GM12873 (cell line): ENCODE data around the gene PTTG1.

ENCODE experiments used
- TF ChIP-seq, protein P1 (sequence below): IDR thresholded peaks from 2 replicates; pipeline ENCODE4 v1.5.1; 2012; ENCODE audit warnings: low read depth, mild to moderate bottlenecking, moderate library complexity, low read length, control low read depth; ENCODE audit not compliant: insufficient read depth; ENCODE audit errors: missing control alignments

Gene PTTG1

DNA sequence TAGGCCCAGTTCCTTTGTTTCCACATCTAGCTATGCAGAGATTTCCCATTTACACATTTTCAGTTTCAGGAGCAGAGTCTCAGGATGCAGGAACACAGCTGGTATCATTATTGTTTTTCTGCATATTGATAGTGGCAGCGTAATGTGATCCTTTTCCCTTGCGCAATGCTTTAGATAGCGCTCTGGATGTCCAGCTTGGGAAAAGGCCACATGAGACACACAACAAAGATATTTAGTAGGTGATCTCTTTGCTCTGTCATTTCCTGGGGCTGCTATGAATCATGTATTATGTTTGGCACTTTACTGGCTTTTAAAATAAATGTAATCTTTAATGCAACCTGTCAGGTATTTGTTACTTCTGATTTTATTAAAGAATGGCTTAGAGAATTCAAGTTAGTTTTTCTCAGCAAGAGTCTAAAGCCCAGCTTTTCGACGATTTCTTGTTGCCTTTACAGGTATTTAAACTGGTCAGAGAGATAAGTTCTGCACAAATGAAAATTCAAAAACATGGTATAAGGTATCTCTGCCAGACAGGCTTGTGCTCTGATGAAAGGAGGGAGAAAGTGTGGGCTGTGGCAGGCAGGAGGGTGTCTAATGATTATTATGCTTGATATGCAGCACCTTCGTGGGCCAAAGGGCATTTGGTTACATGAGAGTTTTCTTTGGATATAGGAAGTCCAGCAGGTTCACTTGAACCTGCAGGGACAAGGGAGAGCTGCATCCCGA, 42.2 kb downstream of the PTTG1 start:
- TF ChIP-seq, protein P1, sequence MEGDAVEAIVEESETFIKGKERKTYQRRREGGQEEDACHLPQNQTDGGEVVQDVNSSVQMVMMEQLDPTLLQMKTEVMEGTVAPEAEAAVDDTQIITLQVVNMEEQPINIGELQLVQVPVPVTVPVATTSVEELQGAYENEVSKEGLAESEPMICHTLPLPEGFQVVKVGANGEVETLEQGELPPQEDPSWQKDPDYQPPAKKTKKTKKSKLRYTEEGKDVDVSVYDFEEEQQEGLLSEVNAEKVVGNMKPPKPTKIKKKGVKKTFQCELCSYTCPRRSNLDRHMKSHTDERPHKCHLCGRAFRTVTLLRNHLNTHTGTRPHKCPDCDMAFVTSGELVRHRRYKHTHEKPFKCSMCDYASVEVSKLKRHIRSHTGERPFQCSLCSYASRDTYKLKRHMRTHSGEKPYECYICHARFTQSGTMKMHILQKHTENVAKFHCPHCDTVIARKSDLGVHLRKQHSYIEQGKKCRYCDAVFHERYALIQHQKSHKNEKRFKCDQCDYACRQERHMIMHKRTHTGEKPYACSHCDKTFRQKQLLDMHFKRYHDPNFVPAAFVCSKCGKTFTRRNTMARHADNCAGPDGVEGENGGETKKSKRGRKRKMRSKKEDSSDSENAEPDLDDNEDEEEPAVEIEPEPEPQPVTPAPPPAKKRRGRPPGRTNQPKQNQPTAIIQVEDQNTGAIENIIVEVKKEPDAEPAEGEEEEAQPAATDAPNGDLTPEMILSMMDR = no peak

DNA sequence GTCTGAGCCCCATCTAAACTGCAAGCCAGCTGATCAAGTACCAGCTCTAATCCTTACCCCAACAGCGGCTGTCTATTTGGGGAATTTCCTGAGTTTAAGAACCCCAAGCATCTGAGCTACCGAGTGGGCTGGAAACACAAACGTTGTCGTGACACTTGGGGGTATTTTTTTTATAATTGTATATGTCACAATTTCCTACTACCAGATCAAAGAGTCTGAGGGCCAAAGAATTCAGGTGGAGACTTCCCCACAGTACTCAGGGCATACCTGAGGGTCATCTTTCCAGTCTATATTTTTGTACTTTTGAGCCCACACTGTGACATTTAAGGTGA, 42.8 kb downstream of the PTTG1 start:
- TF ChIP-seq, protein P1 = no peak

DNA sequence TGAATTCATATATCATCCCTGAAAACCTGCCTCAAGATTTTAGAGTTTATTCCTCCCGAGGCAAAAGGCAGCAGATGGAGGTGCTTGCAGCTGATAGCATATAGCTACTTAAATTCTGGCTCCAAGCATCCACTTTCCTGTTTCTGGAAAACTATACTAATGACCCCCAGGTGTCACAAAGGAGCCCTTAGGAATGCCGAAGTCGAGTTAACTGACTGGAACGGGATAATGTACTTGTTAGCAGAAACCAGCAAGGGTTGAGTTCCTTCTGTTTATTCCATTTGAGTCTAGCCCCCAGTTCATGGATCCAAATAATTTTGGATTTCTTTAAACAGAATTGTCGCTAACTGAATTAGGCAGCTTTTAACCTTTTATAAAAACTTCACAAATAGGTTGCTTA, 44.5 kb downstream of the PTTG1 start:
- TF ChIP-seq, protein P1 = no peak

DNA sequence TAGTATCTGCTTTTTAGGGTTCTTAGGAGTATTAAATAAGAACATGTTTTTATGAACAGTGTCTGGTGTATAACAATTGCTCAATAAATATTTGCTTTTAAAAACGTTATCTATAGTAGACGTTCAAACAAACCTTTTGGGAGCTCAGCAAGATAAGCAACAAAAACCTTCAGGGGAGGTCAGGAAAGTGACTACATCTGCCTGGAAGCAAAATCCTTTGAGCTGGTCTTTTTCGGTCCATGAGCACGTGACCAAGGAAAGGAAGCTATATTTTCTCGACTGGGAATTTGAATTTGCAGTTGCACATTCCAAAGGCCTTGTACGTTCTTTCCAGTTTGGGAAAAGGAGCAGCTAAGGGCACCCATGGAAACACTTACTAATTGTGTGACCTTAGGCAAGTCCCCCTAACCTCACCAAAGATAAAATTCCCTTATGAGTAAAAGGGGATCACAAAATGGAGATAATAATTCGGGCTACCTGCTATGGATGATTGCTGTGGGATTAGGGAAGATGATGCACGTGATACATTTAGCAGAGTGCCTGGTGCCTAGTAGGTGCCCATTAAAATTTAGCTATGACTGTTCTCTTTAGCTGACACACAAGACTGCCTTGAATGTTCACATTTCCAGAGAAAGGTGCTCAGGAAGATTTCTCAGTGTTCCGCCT, 45.4 kb downstream of the PTTG1 start:
- TF ChIP-seq, protein P1 = no peak

DNA sequence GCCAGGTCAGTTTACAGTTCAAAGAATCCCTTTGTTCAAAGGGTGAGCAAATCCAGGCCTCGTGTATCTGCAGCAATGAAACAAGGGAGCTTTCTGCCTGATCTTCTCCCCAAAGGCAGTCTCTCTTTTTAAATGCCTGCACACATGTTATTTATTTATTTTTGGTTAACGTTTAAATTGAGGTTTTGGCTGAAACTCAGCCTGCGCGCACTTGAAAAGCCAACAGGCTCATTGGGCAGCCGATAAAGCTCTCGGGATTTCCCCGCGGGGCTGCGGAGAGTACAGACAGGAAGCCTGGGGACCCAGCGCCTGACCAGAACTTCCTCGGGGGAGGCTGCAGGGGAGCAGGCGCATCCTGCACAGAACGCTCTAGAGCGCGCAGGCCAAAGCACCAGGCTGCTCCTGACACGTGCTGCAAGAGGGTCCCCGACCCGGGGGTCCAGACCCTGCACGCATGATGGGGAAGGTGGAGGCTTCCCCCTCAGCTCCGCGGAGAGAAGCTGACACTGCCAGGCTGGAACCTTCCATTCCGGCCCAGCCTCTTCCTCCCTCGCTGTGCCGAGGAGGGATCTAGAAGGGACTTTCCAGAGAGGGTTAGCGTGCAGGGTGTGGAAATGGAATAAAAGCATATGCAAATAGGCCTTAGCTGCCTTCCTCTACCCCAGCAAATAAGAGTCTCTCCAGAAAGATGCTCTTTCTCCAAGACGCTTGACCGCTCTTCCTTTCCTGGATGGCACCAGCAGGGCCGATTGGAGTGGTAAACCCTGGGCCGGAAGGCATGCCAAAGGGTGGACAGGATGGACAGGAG, 46.1 kb downstream of the PTTG1 start:
- TF ChIP-seq, protein P1 = no peak

DNA sequence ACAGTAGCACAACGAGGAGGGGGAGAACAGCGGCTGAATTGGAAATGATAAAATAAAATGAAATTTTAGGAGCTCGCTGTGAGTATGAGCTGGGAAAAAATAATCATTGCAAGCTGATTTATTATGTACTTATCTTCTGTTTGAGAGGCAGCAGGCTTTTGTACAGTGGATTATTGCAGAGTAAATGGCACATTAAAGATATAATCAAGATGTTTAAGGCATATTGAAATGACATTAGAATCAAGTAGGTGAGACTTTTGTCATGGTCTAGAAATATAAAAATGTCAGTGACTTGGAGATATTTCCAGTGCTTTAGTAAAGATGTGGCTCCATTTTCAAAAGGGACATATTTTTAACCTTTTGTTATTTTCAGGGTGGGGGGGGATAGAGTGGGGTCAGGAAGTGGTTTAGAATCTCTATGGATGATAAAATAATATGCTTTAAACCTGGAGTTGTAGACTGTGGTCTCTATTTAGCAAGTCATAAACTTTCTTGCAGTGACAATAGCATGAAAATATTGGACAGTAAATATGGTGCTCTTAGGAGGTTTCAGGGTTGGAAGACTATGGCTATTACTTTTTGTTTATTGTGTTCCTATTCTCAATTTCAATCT, 46.8 kb downstream of the PTTG1 start:
- TF ChIP-seq, protein P1 = no peak
